SK-MEL-5 (cell line): Measurements from ENCODE around the gene CNTNAP2. TPM values are rescaled to one million over a fixed set of nuclear protein-coding genes. Genes with fewer than 3 reads are reported as not detected.

Source experiments
- DNase-seq: peaks from one replicate; pipeline ENCODE4 v3.0.0-alpha.2; 2016; ENCODE audit warnings: low read depth, low spot score
- in situ Hi-C: cut with HindIII; loops from 2 replicates; pipeline ENCODE4 v1.10.0; 2016; ENCODE audit warnings: low sequenced_read_pairs, high pct_unique_total_duplicates, low pct_unique_long_range_greater_than_20kb
- total RNA-seq: library from RNA; depleted of rRNA; stranded (reverse); fragments of >200 nt; shearing (Covaris generic); gene quantifications from 2 replicates; pipeline ENCODE4 v1.2.3, GENCODE V29; 2014

Gene CNTNAP2
- total RNA-seq, 1 experiment from 2014 or later: not detected

- no peak for DNase-seq
- in situ Hi-C loops: no loop called here
Observed at GRCh38 chr7:146479040-146479439, 362.4 kb downstream of the CNTNAP2 start.

- in situ Hi-C loops: no loop called here
- no peak for DNase-seq
Observed at GRCh38 chr7:146486519-146486918, 369.9 kb downstream of the CNTNAP2 start.

DNA sequence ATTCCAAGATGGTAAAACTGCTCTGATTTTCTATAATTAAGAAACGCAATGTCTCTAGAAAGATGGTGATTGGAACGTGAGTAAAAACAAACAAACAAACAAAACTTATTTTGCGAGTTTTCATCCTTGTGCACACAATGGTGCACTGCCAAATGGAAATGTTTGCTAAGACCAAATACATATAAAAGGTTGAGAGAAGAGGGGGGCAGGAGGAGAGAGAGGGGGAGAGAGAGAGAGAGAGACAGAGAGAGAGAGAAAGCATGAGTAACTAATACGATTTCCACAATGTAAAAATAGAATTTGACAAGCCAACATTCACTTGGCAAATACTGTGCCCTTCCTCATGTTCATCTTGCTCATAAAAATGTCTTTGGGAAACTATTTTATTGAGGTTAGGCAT, 375.4 kb downstream of the CNTNAP2 start:
- in situ Hi-C loops: no loop called here

DNA sequence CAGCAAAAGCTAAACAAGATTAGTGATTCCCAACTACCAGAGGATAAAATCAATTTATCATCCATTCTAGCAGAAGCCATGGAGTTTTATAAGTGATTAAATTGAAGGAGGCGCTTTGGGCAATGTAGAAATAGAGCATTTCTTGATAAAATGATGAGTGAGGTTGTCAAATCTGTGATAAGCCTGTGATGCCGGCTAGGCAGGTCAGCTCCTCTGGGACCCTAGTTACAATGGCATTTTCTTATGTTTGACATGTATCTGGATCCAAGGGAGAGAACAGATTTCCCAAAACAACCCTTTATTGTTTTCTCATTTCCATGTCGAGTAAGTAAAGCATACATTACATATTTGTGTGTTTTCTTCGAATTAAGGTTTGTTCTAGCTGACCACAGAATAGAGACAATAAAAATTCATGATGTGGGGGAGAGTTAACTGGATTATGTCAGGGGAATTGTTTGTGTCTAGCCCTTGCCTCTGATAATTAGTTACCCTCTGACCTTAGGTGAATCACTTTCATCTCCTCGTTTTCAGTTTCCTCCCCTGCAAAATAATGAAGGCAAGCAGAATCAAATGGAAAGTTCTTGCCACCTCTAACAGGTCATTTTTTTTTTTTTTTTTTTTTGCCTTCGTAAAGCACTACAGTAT, 378.5 kb downstream of the CNTNAP2 start:
- DNase-seq: no peak
- in situ Hi-C loops: no loop called here

More for the DNA sequence above, 375.4 kb downstream of the CNTNAP2 start:
- no peak for DNase-seq

DNA sequence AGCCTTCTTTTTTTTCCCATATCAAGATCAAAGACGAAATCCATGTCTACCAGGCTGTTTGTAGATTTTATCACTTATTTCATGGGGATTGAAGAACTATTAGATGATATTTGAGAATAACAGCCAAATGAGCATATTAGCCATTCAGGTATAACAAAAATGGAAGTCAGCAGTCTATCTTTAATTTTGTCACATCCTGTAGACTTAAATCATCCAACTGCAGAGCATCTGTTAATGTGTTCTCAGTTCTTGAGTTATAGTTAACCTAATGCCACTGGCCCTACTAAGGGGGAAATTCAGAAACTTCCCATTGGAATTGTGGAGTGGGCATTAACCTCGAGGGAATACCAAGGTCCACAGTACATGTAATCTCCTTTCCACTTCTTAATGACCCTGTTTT, 380.1 kb downstream of the CNTNAP2 start:
- in situ Hi-C loops: no loop called here
- no peak for DNase-seq

DNA sequence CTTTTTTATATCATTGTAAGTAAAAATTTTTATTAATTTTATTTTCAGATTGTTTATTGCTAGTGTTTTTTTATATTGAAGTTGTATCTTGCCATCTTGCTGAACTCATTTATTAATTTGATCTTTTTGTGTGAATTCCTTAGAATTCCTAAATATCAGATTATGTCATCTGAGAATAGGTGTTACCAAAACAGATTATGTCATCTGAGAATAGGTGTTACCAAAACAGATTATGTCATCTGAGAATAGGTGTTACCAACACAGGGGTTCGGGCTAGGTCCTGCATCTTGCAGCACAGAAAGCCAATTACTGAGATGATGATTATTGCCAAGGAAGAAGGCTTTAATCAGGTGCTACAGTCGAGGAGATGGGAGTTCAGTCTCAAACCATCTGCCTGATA, 383.4 kb downstream of the CNTNAP2 start:
- DNase-seq: no peak
- in situ Hi-C loops: no loop called here

DNA sequence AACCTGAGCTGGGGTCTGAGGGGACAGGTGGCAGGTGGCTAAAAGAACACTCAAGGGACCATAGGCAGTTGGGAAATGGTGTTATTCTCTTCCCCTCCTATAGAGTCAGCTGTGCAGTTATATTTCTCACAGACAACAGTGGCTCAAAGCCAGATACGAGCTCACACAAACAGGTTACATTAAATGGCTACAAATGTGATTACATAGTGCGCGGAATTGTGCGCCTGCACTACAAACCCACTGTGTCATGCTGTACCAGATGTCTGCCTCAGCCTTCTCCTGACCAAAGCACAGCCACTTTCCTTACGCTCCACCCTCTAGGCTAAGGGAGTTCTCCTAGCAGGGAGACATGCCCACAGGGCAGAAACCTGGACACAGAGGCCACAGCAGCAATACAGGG, 387.2 kb downstream of the CNTNAP2 start:
- DNase-seq: no peak
- in situ Hi-C loops: no loop called here

DNA sequence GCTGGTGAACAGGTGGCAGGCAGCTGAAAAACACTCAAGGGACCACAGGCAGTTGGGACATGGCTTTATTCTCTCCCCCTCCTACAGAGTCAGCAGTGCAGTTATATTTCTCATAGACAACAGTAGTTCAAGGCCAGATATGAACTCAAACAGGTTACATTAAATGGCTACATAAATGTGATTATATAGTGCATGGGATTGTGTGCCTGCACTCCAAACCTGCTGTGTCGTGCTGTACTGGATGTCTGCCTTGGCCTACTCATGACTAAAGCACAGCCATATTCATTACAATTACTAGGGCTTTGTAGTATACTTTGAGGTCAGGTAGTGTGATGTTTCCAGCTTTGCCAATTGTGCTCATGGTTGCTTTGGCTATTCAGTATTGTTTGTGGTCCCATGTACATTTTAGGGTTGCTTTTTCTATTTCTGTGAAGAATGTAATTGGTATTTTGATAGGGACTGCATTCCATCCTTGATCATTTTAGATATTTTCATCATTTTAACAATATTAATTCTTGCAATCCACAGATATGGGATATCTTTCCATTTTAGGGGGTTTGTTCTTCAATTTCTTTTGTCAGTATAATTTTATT, 393.6 kb downstream of the CNTNAP2 start:
- no peak for DNase-seq
- in situ Hi-C loops: no loop called here

GRCh38 chr7:146514304-146514703, 397.7 kb downstream of the CNTNAP2 start:
- in situ Hi-C loops: no loop called here

GRCh38 chr7:146528581-146528980, 412.0 kb downstream of the CNTNAP2 start:
- in situ Hi-C loops: no loop called here
- no peak for DNase-seq

More at GRCh38 chr7:146514304-146514703, 397.7 kb downstream of the CNTNAP2 start:
- DNase-seq: no peak

GRCh38 chr7:146539836-146540235, 423.2 kb downstream of the CNTNAP2 start:
- in situ Hi-C loops: no loop called here
- no peak for DNase-seq

GRCh38 chr7:146542101-146542500, 425.5 kb downstream of the CNTNAP2 start:
- in situ Hi-C loops: no loop called here
- no peak for DNase-seq

- DNase-seq: no peak
- in situ Hi-C loops: no loop called here
Observed at GRCh38 chr7:146544748-146545147, 428.1 kb downstream of the CNTNAP2 start.

DNA sequence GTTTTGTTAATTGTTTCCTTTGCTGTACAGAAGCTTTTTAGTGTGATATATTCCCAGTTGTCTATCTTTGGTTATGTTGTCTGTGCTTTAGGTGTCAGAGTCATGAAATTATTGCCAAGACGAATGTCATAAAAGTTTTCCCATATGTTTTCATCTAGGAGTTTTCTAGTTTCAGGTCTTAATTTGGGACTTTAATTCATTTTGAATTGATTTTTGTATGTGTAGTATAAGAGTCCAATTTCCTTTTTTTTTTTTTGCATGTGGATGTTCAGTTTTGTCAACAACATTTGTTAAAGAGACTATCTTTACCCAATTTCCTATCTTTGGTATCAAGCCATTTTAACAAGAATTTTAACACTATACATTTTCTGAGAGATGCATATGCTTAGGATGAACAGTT, 432.2 kb downstream of the CNTNAP2 start:
- in situ Hi-C loops: no loop called here
- no peak for DNase-seq

DNA sequence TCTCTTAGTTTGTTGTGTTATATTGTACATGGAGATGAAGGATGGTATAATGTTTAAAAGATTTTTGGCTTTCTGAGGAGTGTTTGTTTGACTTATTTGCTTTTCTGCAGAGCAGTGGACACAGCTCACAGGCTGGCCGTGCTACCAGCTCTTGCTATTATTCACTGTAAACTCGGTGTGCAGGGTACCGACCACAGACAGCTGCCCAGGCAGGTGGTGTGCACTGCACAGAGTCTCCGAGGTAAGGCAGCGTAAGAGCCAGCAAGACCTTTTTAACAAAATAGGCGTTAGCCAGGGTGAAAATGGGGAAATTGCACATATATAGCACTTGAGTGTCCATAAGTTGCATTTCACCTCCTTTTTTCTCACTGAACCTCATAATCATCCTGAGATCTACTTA, 438.0 kb downstream of the CNTNAP2 start:
- in situ Hi-C loops: no loop called here
- no peak for DNase-seq

DNA sequence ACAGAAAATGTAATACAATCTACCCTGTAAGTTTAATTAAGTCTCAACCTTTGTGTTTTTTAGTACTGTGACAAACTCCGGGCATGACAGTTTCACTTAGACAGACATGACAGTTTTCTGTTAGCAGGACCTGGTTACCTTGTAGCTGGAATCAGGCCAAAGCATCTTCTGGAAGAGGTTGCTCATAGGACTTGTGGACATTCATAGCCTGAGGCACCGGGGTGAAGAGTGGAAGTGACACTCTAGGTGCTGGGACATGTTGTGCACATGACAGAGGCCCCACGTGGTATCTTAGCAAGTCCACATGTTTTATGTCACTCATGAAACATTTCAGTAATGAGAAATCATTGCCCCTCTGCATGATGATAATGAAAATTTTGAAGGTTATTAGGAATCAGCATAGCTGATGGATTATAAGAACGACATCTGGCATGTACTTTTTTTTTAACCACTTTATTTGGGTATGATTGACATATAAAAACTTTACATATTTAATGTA, 441.4 kb downstream of the CNTNAP2 start:
- in situ Hi-C loops: no loop called here
- DNase-seq: no peak

DNA sequence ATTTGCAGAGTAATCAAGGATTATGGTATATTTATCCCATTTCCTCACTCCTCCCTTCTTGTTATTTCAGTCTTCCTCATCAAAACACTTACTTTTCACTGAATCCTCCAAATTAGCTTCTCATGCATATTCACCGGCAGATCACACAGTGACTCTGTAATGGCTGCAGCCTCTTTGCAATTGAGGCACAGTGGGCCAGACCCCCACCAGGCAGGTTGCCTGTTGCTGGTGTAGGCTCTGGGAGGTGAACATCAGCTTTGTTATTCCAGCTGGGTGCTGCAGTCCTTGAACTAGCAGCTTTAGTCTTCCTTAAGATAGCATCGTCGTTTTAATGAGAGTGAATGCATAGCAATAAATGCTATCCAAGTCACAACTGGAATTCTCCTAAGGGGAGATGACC, 449.3 kb downstream of the CNTNAP2 start:
- DNase-seq: no peak
- in situ Hi-C loops: no loop called here

DNA sequence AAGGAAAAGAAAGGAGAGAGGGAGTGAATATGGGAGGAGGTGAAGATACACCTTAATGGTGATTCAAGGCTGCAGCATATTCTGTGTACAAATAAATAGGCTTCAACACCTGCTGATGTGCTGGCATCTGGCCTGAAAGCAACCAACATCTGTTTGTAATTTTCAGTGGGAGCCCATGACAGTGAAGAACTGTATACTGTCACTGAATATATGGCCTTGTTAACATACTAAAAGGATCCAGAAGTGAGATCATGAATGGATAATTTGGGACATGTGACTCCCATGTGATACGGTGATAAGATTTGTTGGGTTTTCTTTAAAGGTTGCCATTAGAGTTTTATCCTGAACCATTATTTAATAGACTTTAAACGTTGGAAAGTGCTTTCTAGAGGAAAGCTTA, 459.3 kb downstream of the CNTNAP2 start:
- no peak for DNase-seq
- in situ Hi-C loops: no loop called here

GRCh38 chr7:146591976-146592375, 475.4 kb downstream of the CNTNAP2 start:
- DNase-seq: no peak
- in situ Hi-C loops: no loop called here
